ENCODE data around the gene ZNF431.
"Not testable (repeated sequence)": the region's sequence is repeated elsewhere in the genome, so short reads cannot be mapped to it uniquely, and the experiment has no call there.

ZNF431 gene

DNA sequence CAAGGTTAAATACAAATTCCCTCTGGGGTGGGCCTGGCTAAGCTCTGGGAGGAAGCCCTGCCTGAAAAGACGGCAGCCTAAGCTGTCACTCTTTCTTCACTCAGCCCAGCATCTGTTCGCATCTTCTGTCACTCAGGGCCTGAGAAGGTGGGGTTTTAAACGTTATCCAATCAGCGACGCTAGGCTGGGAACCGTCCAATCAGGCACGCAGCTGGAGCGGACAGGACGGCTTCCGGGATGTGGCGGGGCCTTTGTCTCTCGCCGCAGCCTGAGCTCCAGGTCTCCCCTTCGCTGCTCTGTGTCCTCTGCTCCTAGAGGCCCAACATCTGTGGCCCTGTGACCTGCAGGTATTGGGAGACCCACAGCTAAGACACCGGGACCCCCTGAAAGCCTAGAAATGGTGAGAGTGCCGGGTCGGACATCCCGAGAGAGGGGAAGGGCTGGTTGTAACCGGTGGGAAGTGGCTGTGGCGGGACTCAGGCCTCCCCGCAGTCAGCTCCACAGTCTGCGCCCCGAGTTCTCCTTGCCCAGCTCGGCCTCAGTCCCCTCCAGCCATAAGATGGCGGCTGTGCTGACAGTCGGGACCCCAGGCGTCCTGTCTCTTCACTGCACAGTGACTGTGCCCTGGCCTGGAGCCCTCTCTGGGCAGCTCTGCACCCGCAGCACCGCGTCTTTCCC is at the start of gene ZNF431:
Gene ZNF431 (plus strand): TSS at position 254 of the 678 bp plus-strand sequence. CDS start 144 bp downstream, at position 398.
- in situ Hi-C loops (cut with HindIII; ENCODE audit: low sequenced_read_pairs), result no loop called here

DNA sequence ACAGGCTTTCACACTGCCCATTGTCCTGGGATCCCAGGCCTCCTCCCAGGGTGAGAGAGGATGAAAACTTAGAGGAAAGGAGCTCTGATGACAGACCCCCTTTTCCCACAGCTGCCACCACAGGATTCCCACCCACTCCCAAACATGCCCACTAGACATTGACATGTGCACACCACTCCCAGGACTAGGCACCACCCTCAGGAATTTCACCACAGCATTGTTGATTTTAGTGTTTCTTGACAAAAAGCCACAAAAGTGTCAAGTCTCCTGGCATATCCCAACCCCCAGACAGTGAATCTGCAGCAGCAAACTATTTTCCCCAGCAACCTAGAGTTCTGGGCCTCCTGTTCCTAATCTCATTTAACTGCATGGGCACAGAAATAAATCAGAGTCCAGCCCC is 49.7 kb upstream of the ZNF431 start:
- in situ Hi-C loops (cut with HindIII; ENCODE audit: low sequenced_read_pairs), result no loop called here

DNA sequence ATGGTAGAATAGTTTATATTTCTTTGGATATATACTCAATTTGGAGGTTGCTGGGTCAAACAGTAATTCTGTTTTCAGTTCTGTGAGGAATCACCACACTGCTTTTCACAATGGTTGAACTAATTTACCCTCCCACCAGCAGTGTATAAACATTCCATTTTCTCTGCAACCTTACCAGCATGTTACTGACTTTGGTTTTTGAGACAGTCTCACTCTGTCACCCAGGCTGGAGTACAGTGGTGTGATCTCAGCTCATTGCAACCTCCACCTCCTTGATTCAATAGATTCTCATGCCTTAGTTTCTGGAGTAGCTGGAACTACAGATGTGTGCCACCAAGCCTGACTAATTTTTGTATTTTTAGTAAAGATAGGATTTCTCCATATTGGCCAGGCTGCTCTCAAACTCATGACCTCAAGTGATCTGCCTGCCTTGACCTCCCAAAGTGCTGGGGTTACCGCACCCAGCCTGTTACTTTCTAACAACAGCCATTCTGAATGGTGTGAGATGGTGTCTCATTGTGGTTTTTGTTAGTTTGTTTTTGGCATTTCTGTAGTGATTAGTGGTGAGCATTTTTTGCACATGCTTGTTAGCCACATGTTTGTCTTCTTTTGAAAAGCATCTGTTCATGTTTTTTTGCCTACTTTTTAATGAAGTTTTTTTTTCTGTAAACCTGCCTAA is 47.4 kb upstream of the ZNF431 start:
- in situ Hi-C loops (cut with HindIII; ENCODE audit: low sequenced_read_pairs), result no loop called here

DNA sequence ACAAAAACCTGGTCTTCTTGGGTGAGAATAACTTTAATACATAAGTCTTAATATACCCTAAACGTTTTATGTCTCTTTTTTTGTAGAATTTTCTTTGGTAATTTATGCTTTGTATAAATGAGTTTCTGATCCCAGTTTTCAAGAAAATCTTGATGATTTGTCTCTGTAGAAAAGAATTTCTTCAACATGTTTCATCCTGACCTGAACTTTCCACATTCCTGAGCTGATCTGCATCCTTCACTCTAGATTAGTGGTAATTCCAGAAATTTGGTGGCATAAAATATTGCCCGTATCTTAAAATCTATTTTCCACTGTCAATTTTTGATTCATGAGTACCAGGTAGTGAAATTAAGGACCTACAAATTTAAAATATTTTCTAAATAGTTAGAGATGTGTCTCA is 43.5 kb upstream of the ZNF431 start:
- in situ Hi-C loops (cut with HindIII; ENCODE audit: low sequenced_read_pairs), result no loop called here

DNA sequence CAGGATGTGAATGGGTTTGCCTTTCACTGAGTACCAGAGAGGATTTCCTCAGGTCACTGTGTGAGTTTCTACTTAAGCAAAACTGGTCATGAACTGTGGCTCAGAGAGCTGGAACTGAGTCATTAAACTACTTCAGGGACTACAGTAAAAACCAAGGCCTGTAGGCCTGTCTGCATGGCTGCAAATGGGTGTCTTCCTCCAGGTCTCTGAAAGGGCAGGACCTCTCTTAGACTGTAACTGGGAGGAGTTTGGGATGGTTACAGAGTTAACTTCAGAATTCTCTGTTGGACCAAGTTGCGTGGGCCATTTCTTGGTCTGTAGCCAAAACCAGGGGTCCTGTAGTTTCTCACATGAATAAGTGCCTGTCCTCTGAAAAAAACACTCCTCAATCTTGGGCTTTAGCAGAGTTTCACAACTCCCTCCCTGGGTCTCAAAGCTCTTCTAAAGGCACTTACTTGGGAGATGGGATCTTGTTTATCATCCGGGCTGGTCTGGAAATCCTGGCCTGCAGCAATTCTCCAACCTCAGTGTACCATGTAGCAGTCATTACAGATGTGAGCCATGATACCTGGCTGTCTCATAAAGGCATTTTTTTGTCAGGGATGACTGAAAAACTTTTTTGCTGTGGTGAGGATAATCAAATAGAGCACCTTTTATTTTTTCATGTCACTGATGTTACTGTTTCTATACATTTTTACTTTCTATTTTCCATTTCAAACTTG is 40.2 kb upstream of the ZNF431 start:
- in situ Hi-C loops (cut with HindIII; ENCODE audit: low sequenced_read_pairs), result no loop called here

DNA sequence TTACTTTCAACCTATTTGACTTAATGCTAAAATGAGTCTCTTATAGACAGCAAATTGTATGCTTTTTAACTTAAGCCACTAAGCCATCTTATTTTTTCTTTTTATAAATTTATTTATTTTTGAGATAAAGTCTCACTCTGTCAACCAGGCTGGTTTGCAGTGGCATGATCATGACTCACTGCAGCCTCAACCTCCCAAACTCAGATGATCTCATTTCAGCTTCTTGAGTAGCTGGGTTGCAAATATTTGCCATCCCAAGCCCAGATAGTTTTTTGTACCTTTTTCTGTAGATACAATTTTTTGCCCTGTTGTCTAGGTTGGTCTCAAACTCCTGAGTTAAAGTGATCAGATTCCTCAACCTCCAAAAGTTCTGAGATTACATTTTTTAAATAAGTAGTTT is 32.7 kb upstream of the ZNF431 start:
- in situ Hi-C loops (cut with HindIII; ENCODE audit: low sequenced_read_pairs), result no loop called here

DNA sequence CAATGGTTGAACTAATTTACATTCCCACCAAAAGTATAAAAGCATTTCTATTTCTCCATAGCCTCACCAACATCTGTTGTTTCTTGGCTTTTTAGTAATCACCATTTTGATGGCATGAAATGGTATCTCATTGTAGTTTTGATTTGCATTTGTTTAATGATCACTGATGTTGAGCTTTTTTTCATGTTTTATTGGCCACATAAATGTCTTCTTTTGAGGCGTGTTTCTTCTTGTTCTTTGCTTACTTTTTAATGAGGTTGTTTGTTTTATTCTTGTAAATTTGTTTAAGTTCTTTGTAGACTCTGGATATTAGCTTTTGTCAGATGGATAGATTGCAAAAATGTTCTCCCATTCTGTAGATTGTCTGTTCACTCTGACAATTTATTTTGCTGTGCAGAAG is 31.7 kb upstream of the ZNF431 start:
- in situ Hi-C loops (cut with HindIII; ENCODE audit: low sequenced_read_pairs), result no loop called here

DNA sequence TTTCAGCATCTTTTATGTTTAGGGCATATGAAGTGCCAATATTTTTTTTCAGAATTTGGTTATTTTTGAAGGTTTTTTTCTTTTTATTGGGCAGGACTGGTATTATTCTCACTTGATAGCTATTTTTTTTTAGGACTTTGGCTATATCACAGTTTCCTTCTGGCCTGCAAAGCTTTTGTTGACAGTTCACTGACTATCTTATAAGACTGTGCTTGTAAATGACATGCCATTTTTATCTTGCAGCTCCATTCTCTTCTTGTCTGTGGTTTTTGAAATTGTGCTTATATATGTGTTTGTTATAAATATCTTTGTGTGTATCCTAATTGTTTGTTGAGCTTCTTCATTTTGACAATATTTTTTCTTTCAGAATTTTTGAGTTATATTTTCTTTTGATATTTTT is 26.4 kb upstream of the ZNF431 start:
- in situ Hi-C loops (cut with HindIII; ENCODE audit: low sequenced_read_pairs), result no loop called here

DNA sequence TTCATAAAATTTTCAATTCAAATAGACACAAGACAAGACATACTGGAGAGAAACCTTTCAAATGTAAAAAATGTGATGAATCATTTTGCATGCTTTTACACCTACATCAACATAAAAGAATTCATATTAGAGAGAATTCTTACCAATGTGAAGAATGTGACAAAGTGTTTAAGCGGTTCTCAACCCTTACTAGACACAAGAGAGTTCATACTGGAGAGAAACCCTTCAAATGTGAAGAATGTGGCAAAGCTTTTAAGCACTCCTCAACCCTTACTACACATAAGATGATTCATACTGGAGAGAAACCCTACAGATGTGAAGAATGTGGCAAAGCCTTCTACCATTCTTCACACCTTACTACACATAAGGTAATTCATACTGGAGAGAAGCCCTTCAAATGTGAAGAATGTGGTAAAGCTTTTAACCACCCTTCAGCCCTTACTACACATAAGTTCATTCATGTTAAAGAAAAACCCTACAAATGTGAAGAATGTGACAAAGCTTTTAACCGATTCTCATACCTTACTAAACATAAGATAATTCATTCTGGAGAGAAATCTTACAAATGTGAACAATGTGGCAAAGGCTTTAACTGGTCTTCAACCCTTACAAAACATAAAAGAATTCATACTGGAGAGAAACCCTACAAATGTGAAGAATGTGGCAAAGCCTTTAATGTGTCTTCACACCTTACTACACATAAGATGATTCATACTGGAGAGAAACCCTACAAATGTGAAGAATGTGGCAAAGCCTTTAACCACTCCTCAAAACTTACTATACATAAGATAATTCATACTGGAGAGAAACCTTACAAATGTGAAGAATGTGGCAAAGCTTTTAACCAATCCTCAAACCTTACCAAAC is 24.6 kb upstream of the ZNF431 start:
- in situ Hi-C loops (cut with HindIII; ENCODE audit: low sequenced_read_pairs), result no loop called here

DNA sequence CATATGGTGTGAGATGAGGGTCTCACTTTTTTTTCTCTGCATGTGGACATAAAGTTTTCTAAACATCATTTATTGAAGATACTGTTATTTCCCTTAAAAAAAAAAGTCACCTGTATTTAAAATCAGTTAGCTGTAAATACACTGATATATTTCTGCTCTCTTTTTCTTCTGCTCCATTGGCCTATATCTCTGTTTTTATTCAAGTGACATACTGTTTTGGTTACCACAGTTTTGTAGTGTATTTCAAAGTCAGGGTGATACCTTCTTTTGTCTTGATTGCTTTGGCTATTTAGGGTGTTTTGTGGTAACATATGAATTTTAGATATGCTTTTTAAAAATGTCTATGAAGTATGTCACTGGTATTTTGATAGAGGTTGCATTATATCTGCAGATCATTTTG is 15.8 kb upstream of the ZNF431 start:
- in situ Hi-C loops (cut with HindIII; ENCODE audit: low sequenced_read_pairs), result no loop called here

DNA sequence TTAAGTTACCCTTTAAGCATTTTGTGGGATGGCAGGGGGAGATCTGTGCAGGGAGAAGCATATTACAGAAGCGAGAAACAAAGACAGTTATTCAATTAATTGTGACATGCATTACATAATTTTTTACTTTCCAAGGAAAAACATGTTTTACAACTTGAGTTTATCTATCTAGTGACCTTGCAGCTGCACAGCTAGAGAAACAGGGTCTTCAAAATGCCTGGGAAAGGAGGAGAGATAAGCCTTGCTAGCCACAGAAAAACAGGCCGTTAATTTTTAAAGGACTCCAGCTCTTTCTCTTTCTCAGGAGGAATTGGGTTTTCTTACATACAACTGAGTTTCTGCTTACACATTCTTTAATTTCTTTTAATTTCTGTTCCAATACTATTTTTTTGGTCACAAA is 14.8 kb upstream of the ZNF431 start:
- in situ Hi-C loops (cut with HindIII; ENCODE audit: low sequenced_read_pairs), result no loop called here

DNA sequence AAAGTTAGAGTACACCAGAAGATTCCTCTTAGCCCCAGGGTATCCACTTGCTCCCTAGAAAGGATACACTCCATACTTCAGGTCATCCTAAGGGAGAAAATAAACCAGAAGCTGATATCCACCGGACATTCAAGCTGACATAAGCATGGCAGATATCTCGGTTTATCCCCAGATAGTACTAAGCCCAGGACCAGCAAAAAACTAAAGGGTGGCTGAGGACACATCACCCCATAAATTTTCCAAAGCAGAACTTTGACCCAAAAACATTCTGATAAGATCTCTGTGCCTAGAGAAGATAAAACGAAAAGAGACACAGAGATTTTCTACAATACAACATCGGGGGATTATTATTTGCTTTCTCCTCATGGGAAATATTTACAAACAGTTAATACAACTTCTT is 13.9 kb upstream of the ZNF431 start:
- in situ Hi-C loops (cut with HindIII; ENCODE audit: low sequenced_read_pairs), result no loop called here

DNA sequence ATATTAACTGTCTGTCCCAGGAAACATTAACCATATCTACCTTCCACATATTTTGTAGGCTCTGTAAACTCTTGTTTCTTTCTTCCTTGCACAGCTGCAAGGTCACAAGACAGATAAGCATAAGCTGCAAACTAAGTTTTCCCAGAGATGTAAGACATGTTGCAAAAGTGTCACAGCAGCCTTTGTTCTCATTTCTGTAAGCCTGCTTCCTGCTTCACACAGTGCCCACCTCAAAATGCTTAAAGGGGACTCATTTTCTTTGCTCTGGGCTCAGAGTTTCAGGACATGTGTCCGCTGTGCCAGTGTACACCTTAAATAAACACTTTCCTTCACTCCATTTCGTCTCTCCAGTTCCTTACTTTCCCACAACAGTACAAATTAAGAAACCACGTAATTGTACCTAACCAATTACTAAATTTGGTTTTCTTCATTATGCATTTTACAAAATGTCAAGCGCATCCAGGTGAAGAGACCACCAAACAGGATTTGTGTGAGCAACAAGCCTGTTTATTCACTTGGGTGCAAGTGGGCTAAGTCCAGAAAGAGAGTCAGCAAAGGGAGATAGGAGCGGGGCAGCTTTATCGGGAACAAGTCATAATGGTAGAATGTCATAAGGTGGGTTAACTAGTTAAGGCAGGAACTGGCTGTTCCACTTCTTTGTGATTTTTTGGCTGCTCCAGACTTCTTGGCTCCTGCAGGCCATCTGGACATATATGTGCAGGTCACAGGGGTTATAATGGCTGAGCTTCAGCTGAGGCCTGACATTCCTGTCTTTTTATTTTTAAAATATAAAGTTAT is 12.7 kb upstream of the ZNF431 start:
- in situ Hi-C loops (cut with HindIII; ENCODE audit: low sequenced_read_pairs), result no loop called here

DNA sequence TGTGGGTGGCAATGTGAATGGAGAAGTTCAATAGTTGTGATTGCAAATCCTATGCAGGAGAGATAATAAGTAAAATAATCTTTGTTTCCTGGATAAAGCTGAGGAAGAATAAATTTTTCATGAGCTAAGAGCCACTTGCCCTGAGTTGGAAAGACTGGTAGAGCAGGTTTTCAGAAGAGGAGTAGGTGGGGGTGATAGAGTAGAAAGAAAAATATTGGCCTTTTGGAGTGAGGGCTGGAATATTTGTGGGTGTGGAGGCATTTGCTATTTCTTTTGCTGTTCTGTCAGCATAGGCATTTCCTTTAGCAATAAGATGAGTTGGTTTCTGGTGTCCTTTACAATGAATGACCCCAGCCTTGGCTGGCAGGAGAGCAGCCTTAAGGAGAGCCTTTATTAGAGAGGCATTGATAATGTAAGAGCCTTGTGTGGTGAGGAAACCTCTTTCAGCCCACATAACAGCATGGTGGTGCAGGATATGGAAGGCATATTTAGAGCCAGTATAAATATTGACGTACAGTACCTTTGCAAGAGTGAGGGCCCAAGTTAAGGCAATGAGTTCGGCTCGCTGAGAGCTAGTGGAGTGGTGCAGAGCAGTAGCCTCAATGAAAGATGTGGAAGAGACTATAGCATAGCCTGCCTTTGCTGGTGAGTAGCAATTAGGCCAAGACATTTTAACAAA is 11.6 kb upstream of the ZNF431 start:
- in situ Hi-C loops (cut with HindIII; ENCODE audit: low sequenced_read_pairs), result no loop called here

DNA sequence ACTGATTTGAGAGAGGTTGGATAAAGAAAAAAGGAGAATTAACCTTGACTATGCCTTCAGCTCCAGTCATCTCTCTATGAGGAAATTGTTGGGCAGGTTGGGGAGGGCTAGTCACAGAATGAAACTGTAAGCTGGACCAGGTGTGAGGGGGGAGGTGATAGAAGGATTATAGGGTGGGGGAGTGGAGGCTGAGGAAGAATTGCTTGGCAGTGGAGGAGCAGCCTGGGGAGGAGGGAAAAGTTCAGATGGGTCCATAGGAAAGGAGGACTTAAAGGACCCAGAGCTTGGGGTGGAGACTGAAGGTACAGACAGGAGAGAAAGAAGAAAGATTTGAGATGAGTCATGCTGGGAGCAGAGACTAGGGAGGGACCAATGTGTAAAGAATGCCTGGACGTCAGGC is 8.2 kb upstream of the ZNF431 start:
- in situ Hi-C loops (cut with HindIII; ENCODE audit: low sequenced_read_pairs), result no loop called here

DNA sequence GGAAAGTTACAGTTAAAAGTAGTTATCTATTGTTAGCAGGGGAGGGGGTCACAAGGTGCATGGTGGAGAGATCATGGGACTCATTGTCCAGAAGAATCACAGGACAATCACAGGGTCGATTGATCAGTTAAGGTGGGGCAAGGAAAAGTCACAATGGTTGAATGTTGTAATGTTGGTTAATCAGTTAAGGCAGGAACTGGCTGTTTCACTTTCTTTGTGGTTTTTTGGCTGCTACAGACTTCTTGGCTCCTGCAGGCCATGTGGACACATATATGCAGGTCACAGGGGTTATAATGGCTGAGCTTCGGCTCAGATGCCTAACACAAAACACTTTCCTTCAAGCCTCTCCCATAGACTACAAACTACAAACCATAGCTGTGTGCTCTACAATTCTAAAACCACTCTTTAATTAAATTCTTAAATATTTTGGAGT is 6.9 kb upstream of the ZNF431 start:
- in situ Hi-C loops (cut with HindIII; ENCODE audit: low sequenced_read_pairs), result no loop called here

DNA sequence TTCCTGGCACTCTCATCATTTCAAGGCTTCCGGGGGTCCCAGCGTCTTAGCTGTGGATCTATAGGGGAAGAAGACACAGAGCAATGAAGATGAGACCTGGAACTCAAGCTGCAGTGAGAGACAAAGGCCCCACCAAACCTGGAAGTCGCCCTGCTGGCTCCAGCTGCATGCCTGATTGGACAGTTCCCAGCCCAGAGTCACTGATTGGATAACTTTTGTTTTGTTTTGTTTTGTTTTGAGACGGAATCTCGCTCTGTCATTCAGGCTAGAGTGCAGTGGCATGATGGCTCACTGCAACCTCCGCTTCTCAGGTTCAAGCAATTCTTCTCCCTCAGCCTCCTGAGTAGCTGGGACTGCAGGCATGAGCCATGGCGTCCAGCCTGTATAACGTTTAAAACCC is 6.4 kb upstream of the ZNF431 start:
- in situ Hi-C loops (cut with HindIII; ENCODE audit: low sequenced_read_pairs), result no loop called here

DNA sequence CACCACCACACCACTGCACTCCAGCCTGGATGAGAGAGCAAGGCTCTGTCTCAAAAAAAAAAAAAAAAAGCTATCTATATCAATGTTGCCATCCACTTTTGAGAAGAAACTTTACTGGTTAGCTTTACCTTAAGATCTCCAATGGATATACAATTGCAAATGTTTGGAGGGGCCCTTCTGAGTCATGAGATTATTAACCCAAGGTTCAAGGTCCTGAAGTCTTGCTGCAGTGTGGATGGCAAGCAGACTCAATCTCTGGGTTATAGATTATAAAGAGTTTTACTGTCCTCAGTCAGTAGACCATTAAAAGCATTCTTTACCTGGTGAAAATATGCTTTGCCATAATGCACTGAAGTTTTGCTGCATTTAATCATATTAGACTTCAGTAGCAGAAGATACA is 3.7 kb upstream of the ZNF431 start:
- in situ Hi-C loops (cut with HindIII; ENCODE audit: low sequenced_read_pairs), result no loop called here

DNA sequence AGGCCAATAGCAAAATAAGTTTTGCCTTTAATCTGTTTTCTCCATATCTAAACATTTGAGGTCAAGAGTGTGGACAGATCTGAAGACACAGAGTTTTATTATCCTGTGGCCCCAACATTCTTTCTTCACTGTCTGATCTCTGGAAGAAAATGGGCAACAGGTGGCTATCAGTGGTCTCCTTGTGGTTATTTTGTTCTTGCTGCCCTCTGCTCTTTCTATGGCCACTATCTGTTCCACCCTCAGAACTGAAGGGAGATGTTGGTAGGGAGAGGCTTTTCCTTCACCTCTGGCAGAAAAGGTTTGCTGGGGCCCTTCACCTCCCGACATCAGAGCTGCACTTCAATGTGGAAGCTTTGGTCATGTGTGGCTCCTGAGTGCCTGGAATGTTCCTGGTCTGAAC is 834 bp upstream of the ZNF431 start:
- in situ Hi-C loops (cut with HindIII; ENCODE audit: low sequenced_read_pairs), result not testable (repeated sequence)

DNA sequence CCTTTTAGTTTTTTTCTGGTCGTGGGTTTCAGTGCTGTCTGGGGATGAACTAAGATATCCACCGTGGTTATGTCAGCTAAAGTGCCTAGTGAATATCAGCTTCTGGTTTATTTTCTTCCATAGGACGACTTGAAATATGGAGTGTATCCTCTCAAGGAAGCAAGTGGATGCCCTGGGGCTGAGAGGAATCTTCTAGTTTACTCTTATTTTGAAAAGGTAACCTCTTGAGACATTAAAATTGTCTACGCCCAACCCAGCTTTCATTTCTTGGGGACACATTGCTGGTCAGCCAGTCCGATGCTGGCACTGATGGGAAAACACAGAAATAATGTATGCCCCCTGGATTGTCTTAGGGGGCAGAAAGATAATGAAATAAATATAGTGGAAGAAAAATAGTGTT is 1.6 kb downstream of the ZNF431 start:
- in situ Hi-C loops (cut with HindIII; ENCODE audit: low sequenced_read_pairs), result no loop called here
